Suppressor macrophage treated with lipopolysaccharide for 4 hours (primary cell): ENCODE data around the gene CGN.

ENCODE experiments used
- DNase-seq: peaks from one replicate; pipeline ENCODE4 v3.0.0-alpha.2; 2020

The CGN gene

DNA sequence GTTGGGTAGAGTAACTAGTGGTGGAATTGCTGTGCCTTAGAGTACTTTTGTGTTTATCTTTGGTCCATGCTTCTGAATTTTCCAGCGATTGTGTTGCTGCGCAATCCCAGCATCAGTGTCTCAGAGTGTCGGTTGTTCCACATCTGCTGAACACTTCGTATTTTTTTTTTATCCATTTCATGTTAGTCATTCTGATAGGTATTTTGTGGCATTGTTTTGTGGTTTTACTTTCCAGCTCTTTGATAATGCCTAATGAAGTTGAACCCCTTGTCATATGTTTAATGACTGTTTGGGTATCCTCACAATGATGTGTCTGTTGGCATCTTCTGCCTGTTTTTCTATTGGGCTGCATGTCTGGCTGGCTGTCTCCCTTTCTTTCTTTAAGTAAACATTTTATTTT is 42.5 kb downstream of the CGN start:
- no peak for DNase-seq

DNA sequence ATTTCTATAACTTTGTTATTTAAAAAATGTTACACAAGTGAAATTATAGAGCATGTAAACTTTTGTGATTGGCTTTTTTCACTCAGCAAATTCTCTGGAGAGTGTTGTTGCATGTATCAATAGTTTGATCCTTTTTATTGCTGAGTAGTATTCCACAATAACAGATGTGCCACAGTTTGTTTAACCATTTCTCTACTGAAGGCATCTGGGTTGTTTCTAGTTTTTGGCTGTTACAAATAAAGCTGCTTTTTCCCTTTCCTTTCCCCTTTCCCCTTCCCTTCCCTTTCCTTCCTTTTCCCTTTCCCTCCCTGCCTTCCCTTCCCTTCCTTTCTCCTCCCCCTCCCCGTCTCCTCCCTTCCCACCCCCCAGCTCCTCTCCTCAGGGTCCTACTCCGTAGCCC is 44.9 kb downstream of the CGN start:
- no peak for DNase-seq

GRCh38 chr1:151562661-151563060 is 51.5 kb downstream of the CGN start:
- no peak for DNase-seq

GRCh38 chr1:151563376-151563775 is 52.2 kb downstream of the CGN start:
- DNase-seq = no peak

DNA sequence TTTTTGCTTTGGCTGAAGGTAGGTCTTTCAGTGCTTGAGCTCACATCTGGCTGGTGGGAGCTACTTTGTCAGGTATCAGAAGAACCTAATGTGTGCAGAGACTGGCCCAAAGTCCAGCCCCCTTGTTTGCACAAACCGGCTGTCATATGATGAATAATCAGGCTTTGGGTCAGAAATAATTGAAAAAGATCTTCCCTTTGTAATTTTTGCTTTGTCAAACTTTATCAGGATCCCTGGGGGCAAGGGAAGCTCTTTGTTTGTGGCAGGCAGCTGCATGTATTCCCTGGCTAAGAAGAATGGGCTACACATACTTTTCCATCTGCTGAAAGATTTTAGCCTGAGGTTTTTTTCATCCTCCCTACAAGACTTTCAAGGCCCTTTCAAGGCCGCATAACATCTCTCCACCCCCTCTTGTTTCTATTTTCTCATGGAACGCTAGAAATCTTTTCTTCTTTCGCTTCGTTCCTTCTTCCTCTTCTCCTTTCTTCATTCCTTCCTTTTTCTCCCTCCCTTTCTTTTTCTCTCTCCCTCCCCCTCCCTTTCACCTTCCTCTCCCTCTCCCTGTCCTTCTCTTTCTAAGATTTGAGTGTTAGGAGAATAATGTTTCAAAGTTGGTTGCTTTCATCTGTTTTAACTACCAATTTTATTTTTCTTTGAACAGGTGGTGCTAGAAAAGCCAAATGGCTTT is 54.5 kb downstream of the CGN start:
- no peak for DNase-seq

DNA sequence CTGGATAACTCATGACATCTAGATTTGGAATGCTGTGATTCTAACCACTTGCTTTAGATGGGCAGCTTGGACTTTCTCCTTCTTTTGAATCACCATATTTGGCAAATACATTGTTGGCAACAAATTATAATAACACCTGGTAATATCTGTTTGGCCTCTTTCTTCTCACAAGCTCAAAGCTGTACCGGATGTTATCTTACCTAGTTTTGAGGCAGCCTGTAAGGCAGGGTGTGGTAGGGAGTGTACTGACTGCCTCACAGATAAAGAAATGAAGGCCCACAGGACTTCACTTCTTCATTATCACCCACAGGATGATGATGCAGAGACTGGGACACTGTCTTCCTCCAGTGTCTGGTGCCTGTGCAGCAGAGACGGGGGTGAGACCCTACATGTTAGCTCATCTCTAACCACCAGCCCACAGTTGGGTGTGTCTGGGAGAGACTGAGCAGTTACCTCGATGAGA is 57.5 kb downstream of the CGN start:
- DNase-seq = no peak

DNA sequence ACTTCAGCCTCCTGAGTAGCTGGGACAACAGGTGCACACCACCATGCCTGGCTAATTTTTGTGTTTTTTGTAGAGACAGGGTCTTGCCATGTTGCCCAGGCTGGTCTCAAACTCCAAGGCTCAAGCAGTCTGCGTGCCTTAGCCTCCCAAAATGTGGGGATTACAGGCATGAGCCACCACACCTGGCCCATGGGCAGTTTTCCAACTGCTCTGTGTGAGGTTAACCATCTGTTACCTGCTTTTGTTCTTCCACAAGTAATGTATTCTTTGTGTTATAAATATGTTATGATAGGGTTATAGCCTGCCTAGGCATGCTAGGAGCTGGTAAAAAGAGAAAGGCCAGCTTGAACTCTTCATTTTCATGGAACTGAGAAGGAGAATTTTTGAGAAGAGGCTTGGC is 59.6 kb downstream of the CGN start:
- DNase-seq = no peak

GRCh38 chr1:151574575-151575529 is 63.7 kb downstream of the CGN start:
- DNase-seq = peak; percentile 57

DNA sequence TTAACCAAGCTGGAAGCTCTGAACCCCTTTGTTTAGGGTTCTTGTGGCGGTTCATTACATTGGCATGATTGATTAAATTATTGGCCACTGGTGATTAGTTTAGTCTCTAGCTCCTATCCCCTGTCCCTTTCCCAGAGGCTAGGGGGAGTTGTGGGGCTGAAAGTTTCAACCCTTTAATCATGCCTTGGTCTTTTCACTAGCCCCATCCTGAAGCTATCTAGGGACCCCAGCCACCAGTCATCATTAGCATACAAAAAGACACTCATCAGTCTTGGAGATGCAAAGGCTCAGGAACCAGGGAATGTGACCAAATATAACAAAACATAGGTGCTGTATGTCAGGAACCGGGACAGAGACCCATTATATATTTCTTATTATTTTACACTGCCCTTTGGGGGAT is 66.0 kb downstream of the CGN start:
- DNase-seq = no peak

GRCh38 chr1:151578941-151579340 is 67.8 kb downstream of the CGN start:
- DNase-seq = no peak

GRCh38 chr1:151579436-151580225 is 68.4 kb downstream of the CGN start:
- no peak for DNase-seq

GRCh38 chr1:151581451-151581850 is 70.3 kb downstream of the CGN start:
- DNase-seq = no peak

DNA sequence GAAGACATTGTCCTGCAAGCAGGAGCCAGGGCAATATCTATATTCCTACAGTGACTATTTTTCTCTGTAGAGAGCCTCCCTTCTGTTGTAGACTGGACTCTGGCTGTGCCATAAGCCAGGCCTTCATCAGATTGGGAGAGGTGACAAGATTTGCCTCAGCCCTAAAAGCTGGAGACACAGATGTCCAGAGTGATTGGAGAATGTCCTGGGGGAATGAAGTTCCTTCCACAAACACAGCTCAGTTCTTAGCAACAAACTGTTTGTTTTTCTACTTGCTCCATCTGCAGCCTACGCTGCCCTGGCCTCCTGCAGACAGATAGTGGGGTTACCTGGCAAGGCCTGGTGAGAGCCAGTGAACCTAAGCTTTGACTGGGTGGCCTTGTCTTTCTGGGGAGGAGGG is 70.7 kb downstream of the CGN start:
- no peak for DNase-seq

GRCh38 chr1:151583796-151584195 is 72.6 kb downstream of the CGN start:
- DNase-seq = no peak

GRCh38 chr1:151584278-151584677 is 73.1 kb downstream of the CGN start:
- no peak for DNase-seq

GRCh38 chr1:151584780-151585179 is 73.6 kb downstream of the CGN start:
- DNase-seq = no peak

DNA sequence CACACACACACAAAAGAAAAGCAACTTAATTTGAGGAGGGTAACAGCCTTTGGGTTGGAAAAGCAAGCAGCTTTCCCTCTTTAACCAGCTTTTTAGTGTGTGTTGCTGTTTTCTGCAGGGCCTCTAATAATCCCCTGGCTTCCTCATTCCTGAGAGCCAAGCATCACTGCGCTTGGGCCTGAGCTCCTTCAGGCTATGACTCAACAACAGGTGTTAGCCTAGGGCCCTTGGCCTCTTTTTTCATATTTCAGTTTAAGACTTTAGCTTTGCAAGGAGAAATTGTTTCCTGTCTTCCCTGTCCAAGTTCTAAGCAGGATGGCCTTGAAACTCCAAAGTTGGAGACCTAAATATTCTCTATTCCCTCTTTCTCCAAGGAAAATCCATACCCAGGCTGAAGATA is 74.4 kb downstream of the CGN start:
- DNase-seq = no peak
